ENCODE measurements around the gene CHID1.

CHID1 gene

GRCh38 chr11:863023-863909, 47.3 kb downstream of the CHID1 start:
- no peak for DNase-seq (ENCODE audit: low read depth)
- TF ChIP-seq, protein P1, sequence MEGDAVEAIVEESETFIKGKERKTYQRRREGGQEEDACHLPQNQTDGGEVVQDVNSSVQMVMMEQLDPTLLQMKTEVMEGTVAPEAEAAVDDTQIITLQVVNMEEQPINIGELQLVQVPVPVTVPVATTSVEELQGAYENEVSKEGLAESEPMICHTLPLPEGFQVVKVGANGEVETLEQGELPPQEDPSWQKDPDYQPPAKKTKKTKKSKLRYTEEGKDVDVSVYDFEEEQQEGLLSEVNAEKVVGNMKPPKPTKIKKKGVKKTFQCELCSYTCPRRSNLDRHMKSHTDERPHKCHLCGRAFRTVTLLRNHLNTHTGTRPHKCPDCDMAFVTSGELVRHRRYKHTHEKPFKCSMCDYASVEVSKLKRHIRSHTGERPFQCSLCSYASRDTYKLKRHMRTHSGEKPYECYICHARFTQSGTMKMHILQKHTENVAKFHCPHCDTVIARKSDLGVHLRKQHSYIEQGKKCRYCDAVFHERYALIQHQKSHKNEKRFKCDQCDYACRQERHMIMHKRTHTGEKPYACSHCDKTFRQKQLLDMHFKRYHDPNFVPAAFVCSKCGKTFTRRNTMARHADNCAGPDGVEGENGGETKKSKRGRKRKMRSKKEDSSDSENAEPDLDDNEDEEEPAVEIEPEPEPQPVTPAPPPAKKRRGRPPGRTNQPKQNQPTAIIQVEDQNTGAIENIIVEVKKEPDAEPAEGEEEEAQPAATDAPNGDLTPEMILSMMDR (IDR thresholded peaks at IDR 0.05; ENCODE audit: control insufficient read depth, extremely low read depth, insufficient read depth), result no peak
- H3K4me3 ChIP-seq (ENCODE audit: low read depth, low read length), result no peak overlapping the region

DNA sequence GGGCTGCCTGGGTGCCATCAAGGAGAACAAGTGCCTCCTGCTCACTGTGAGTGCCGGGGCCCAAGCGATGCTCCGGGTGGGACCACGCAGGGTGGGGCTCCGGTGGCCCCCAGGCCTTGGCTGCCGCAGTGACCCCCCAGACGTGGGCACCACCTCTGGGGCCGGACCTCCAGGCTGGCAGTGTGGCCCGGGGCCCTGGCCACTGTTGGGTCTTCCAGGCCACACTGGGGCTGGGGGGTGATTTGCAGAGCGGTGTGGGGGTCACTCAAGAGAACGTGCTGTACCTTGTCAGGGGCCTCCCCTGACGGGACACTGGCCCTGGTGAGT, 48.0 kb downstream of the CHID1 start:
- no peak overlapping the region for H3K4me3 ChIP-seq (ENCODE audit: low read depth, low read length)
- no peak for DNase-seq (ENCODE audit: low read depth)
- TF ChIP-seq, protein P1 (IDR thresholded peaks at IDR 0.05; ENCODE audit: control insufficient read depth, extremely low read depth, insufficient read depth), result no peak

- no peak overlapping the region for H3K4me3 ChIP-seq (ENCODE audit: low read depth, low read length)
- TF ChIP-seq, protein P1 (IDR thresholded peaks at IDR 0.05; ENCODE audit: control insufficient read depth, extremely low read depth, insufficient read depth), result no peak
- no peak for DNase-seq (ENCODE audit: low read depth)
Measured at GRCh38 chr11:862081-862661, 48.4 kb downstream of the CHID1 start.

- TF ChIP-seq, protein P1 (IDR thresholded peaks at IDR 0.05; ENCODE audit: control insufficient read depth, extremely low read depth, insufficient read depth), result no peak
- DNase-seq (ENCODE audit: low read depth), result no peak
- H3K4me3 ChIP-seq (ENCODE audit: low read depth, low read length), result no peak overlapping the region
Measured at GRCh38 chr11:861105-861479, 49.5 kb downstream of the CHID1 start.

GRCh38 chr11:860234-861104, 50.1 kb downstream of the CHID1 start:
- TF ChIP-seq, protein P1 (IDR thresholded peaks at IDR 0.05; ENCODE audit: control insufficient read depth, extremely low read depth, insufficient read depth), result no peak
- no peak for DNase-seq (ENCODE audit: low read depth)
- no peak overlapping the region for H3K4me3 ChIP-seq (ENCODE audit: low read depth, low read length)

GRCh38 chr11:859394-860131, 51.0 kb downstream of the CHID1 start:
- TF ChIP-seq, protein P1 (IDR thresholded peaks at IDR 0.05; ENCODE audit: control insufficient read depth, extremely low read depth, insufficient read depth), result no peak
- H3K4me3 ChIP-seq (ENCODE audit: low read depth, low read length), result peak overlapping the region; percentile 42
- DNase-seq (ENCODE audit: low read depth), result peak; percentile 33

Data from LNCaP clone FGC (cell line).